CD4-positive, alpha-beta T cell treated with Interleukin-1 beta for 1 hour (primary cell): ENCODE data around the gene LCE4A.
"Not testable (repeated sequence)": the region's sequence is repeated elsewhere in the genome, so short reads cannot be mapped to it uniquely, and the experiment has no call there.

Experiments
- DNase-seq, 2 donors: peaks; one replicate each; pipeline ENCODE4 v3.0.0-alpha.2; 2020 to 2022

LCE4A gene

GRCh38 chr1:152707860-152708259 is at the start of gene LCE4A:
Gene LCE4A, plus strand, starts transcription at chr1:152708160. Its CDS starts 916 bp downstream, at chr1:152709076.
- no peak for DNase-seq

GRCh38 chr1:152658649-152659048 is 49.3 kb upstream of the LCE4A start:
- DNase-seq, result no peak

- no peak for DNase-seq
Measured at GRCh38 chr1:152663098-152663497, 44.9 kb upstream of the LCE4A start, which contains the start of gene LCE2D. Gene LCE2D, plus strand, starts transcription at chr1:152663380. Its CDS starts 726 bp downstream, at chr1:152664106.

- DNase-seq, result not testable (repeated sequence)
Measured at GRCh38 chr1:152666171-152666570, 41.8 kb upstream of the LCE4A start.

- no peak for DNase-seq
Measured at GRCh38 chr1:152667648-152668047, 40.3 kb upstream of the LCE4A start.

GRCh38 chr1:152673016-152673415 is 34.9 kb upstream of the LCE4A start:
- DNase-seq, result no peak

GRCh38 chr1:152674983-152675382 is 33.0 kb upstream of the LCE4A start, which contains the start of gene LCE2C:
Gene LCE2C, plus strand, starts transcription at chr1:152675279. Its CDS starts 737 bp downstream, at chr1:152676016.
- not testable (repeated sequence) for DNase-seq

- DNase-seq, result no peak
Measured at GRCh38 chr1:152679459-152679858, 28.5 kb upstream of the LCE4A start.

- DNase-seq, result no peak
Measured at GRCh38 chr1:152681616-152682015, 26.3 kb upstream of the LCE4A start.

GRCh38 chr1:152683846-152684245 is 24.1 kb upstream of the LCE4A start:
- DNase-seq, result no peak

- DNase-seq, result not testable (repeated sequence)
Measured at GRCh38 chr1:152685823-152686222, 22.1 kb upstream of the LCE4A start, which contains the start of gene LCE2B. Gene LCE2B, plus strand, starts transcription at chr1:152686123. Its CDS starts 721 bp downstream, at chr1:152686844.

- DNase-seq, result no peak
Measured at GRCh38 chr1:152697701-152698600, 10.0 kb upstream of the LCE4A start, which contains the start of gene LCE2A. Gene LCE2A, plus strand, starts transcription at chr1:152698345. Its CDS starts 557 bp downstream, at chr1:152698902.

GRCh38 chr1:152699746-152700145 is 8.2 kb upstream of the LCE4A start:
- DNase-seq, result no peak

- DNase-seq, result no peak
Measured at GRCh38 chr1:152718238-152718637, 10.3 kb downstream of the LCE4A start.

- DNase-seq, result no peak
Measured at GRCh38 chr1:152725261-152725660, 17.3 kb downstream of the LCE4A start.

- DNase-seq, result no peak
Measured at GRCh38 chr1:152728986-152729385, 21.0 kb downstream of the LCE4A start.

GRCh38 chr1:152735648-152736047 is 27.7 kb downstream of the LCE4A start:
- DNase-seq, result no peak

- DNase-seq, result no peak
Measured at GRCh38 chr1:152737997-152738396, 30.0 kb downstream of the LCE4A start.

GRCh38 chr1:152739841-152740240 is 31.9 kb downstream of the LCE4A start:
- no peak for DNase-seq

GRCh38 chr1:152741656-152742055 is 33.7 kb downstream of the LCE4A start:
- DNase-seq, result no peak

GRCh38 chr1:152743371-152744145 is 35.6 kb downstream of the LCE4A start:
- no peak for DNase-seq

- DNase-seq, result no peak
Measured at GRCh38 chr1:152745289-152745704, 37.3 kb downstream of the LCE4A start.

GRCh38 chr1:152745765-152746444 is 37.9 kb downstream of the LCE4A start:
- no peak for DNase-seq
